SK-N-SH (cell line): ENCODE data around the gene NEK9. TPM values are rescaled to one million over a fixed set of nuclear protein-coding genes. Genes with fewer than 3 reads are reported as not detected.

ENCODE experiments used
- CTCF ChIA-PET: fragments of 300-600, 350-600 bp; formaldehyde crosslinking; extraction: SDS; loops from one replicate; lab custom pipeline; 2021; lab: Yijun Ruan, JAX
- POLR2A ChIA-PET: fragments of 350-600 bp; sonication (Branson Sonifier 250); formaldehyde crosslinking; extraction: SDS; loops from one replicate; lab custom pipeline; 2020; ENCODE audit warnings: antibody characterized with exemption, inconsistent platforms; lab: Yijun Ruan, JAX
- DNase-seq: peaks from one replicate; pipeline ENCODE4 v3.0.0; 2012
- H2AFZ ChIP-seq: fragments of 200-600 bp; sonication (generic); 2 replicates; pipeline ENCODE4 v1.8.1; 2016; ENCODE audit warnings: antibody characterized with exemption, mild to moderate bottlenecking, low read depth
- H3F3A ChIP-seq: fragments of 200-600 bp; sonication (generic); replicated peaks from 2 replicates; pipeline ENCODE3; 2016; ENCODE audit warnings: antibody characterized with exemption, mild to moderate bottlenecking; ENCODE audit not compliant: insufficient read depth
- H3K27ac ChIP-seq, 2 experiments: fragments of 200-500 bp in 1 of 2; fragments of 200-600 bp in 1 of 2; sonication (Bioruptor generic) in 1 of 2; sonication (generic), shearing (Covaris generic) in 1 of 2; 2 replicates each; pipeline versions ENCODE4 v1.5.1 to v1.6.1; 2014 to 2016; ENCODE audit warnings: low read depth in 2 of 2, inconsistent platforms in 1 of 2, low read length in 1 of 2, mild to moderate bottlenecking in 1 of 2, mixed read lengths in 1 of 2
- H3K27me3 ChIP-seq: fragments of 200-600 bp; sonication (generic), shearing (Covaris generic); 2 replicates; pipeline ENCODE4 v1.6.1; 2016; ENCODE audit warnings: mixed run types; ENCODE audit not compliant: insufficient read depth
- H3K36me3 ChIP-seq, 2 experiments: fragments of 200-500 bp in 1 of 2; fragments of 200-600 bp in 1 of 2; sonication (Bioruptor generic) in 1 of 2; sonication (generic) in 1 of 2; replicated peaks in 1 of 2; 2 replicates each; pipeline versions ENCODE3 to v1.5.1; 2014 to 2016; ENCODE audit warnings: low read length in 1 of 2, mild to moderate bottlenecking in 1 of 2; ENCODE audit not compliant: insufficient read depth in 2 of 2, control insufficient read depth in 1 of 2
- H3K4me1 ChIP-seq, 2 experiments: fragments of 200-500 bp in 1 of 2; fragments of 200-600 bp in 1 of 2; sonication (Bioruptor generic) in 1 of 2; sonication (generic), shearing (Covaris generic) in 1 of 2; 2 replicates each; pipeline versions ENCODE4 v1.5.1 to v1.6.1; 2014 to 2016; ENCODE audit warnings: low read depth in 1 of 2, low read length in 1 of 2, mixed run types in 1 of 2; ENCODE audit not compliant: insufficient read depth in 2 of 2, control insufficient read depth in 1 of 2
- H3K4me2 ChIP-seq: fragments of 200-600 bp; sonication (generic), shearing (Covaris generic); 2 replicates; pipeline ENCODE4 v1.6.1; 2017; ENCODE audit warnings: mixed run types
- H3K4me3 ChIP-seq, 2 experiments: fragments of 200-500 bp in 1 of 2; fragments of 200-600 bp in 1 of 2; sonication (Bioruptor generic) in 1 of 2; sonication (generic), shearing (Covaris generic) in 1 of 2; 2 replicates each; pipeline versions ENCODE4 v1.5.1 to v1.8.1; 2014 to 2016; ENCODE audit warnings: low read depth in 2 of 2, inconsistent platforms in 1 of 2, low read length in 1 of 2, mild to moderate bottlenecking in 1 of 2, mixed read lengths in 1 of 2, moderate library complexity in 1 of 2
- H3K79me2 ChIP-seq: fragments of 200-600 bp; sonication (generic); 2 replicates; pipeline ENCODE4 v1.8.1; 2017; ENCODE audit warnings: mild to moderate bottlenecking; ENCODE audit not compliant: insufficient read depth
- H3K9ac ChIP-seq: fragments of 200-600 bp; sonication (generic); 2 replicates; pipeline ENCODE4 v1.6.1; 2017; ENCODE audit warnings: mixed run types
- H3K9me2 ChIP-seq: fragments of 200-600 bp; sonication (generic); 2 replicates; pipeline ENCODE4 v1.6.1; 2017; ENCODE audit warnings: mixed run types
- H3K9me3 ChIP-seq: fragments of 200-600 bp; sonication (generic); 2 replicates; pipeline ENCODE4 v1.6.1; 2017; ENCODE audit warnings: mixed run types, mild to moderate bottlenecking, moderate library complexity
- H4K20me1 ChIP-seq: fragments of 200-600 bp; sonication (generic); 2 replicates; pipeline ENCODE4 v1.6.1; 2017; ENCODE audit warnings: mild to moderate bottlenecking, mixed run types; ENCODE audit not compliant: insufficient read depth
- CTCF ChIP-seq: fragments of 200-600 bp; sonication (generic); IDR thresholded peaks from 2 replicates; pipeline ENCODE4 v1.6.1; 2017; ENCODE audit warnings: antibody characterized with exemption, mild to moderate bottlenecking, moderate library complexity
- ELF1 ChIP-seq: IDR thresholded peaks from 2 replicates; pipeline ENCODE4 v1.4.0; 2012
- EP300 ChIP-seq, 2 experiments: IDR thresholded peaks; 2 replicates each; pipeline versions ENCODE4 v1.4.0 to v1.6.1; 2012; ENCODE audit warnings: borderline replicate concordance in 1 of 2, low read depth in 1 of 2, low read length in 1 of 2
- FOSL2 ChIP-seq: IDR thresholded peaks from 2 replicates; pipeline ENCODE4 v1.4.0; 2012; ENCODE audit warnings: low read depth, mild to moderate bottlenecking, moderate library complexity, borderline replicate concordance
- FOXM1 ChIP-seq: IDR thresholded peaks from 2 replicates; pipeline ENCODE4 v1.4.0; 2012; ENCODE audit warnings: low read depth, mild to moderate bottlenecking
- GABPA ChIP-seq: IDR thresholded peaks from 2 replicates; pipeline ENCODE4 v1.4.0; 2012; ENCODE audit warnings: low read depth, mild to moderate bottlenecking
- GATA2 ChIP-seq: sonication (generic); formaldehyde crosslinking; IDR thresholded peaks from 2 replicates; pipeline ENCODE4 v1.5.0; 2020; ENCODE audit warnings: mild to moderate bottlenecking, missing genetic modification reagents
- JUND ChIP-seq: IDR thresholded peaks from 2 replicates; pipeline ENCODE4 v1.4.0; 2012
- MAX ChIP-seq: IDR thresholded peaks from 2 replicates; pipeline ENCODE4 v1.4.0; 2012; ENCODE audit warnings: low read depth
- MEF2A ChIP-seq: IDR thresholded peaks from 2 replicates; pipeline ENCODE4 v1.4.0; 2012; ENCODE audit warnings: low read depth, borderline replicate concordance
- MXI1 ChIP-seq: IDR thresholded peaks from 2 replicates; pipeline ENCODE4 v1.6.1; 2012; ENCODE audit warnings: mild to moderate bottlenecking, low read depth, low read length, improper control_type of control experiment
- NFIC ChIP-seq: IDR thresholded peaks from 2 replicates; pipeline ENCODE4 v1.4.0; 2012; ENCODE audit warnings: borderline replicate concordance
- NRF1 ChIP-seq: IDR thresholded peaks from 2 replicates; pipeline ENCODE4 v1.6.1; 2012; ENCODE audit warnings: low read depth, mild to moderate bottlenecking, low read length
- RAD21 ChIP-seq: IDR thresholded peaks from 2 replicates; pipeline ENCODE4 v1.6.1; 2012; ENCODE audit warnings: mild to moderate bottlenecking, low read length
- REST ChIP-seq: IDR thresholded peaks from 2 replicates; pipeline ENCODE4 v1.6.1; 2012; ENCODE audit warnings: mild to moderate bottlenecking, low read depth, low read length, moderate library complexity
- RFX5 ChIP-seq: IDR thresholded peaks from 2 replicates; pipeline ENCODE4 v1.6.1; 2012; ENCODE audit warnings: mild to moderate bottlenecking, improper control_type of control experiment, low read length
- RXRA ChIP-seq: IDR thresholded peaks from 2 replicates; pipeline ENCODE4 v1.4.0; 2012; ENCODE audit warnings: low read depth, mild to moderate bottlenecking, borderline replicate concordance
- SIN3A ChIP-seq: IDR thresholded peaks from 2 replicates; pipeline ENCODE4 v1.6.1; 2012; ENCODE audit warnings: low read depth, mild to moderate bottlenecking, low read length, moderate library complexity, borderline replicate concordance
- TCF12 ChIP-seq: IDR thresholded peaks from 2 replicates; pipeline ENCODE4 v1.4.0; 2012
- USF1 ChIP-seq: IDR thresholded peaks from 2 replicates; pipeline ENCODE4 v1.4.0; 2012; ENCODE audit warnings: low read depth, borderline replicate concordance
- USF2 ChIP-seq: fragments of 150-350 bp; IDR thresholded peaks from 2 replicates; pipeline ENCODE4 v1.6.1; 2017; ENCODE audit warnings: antibody characterized with exemption, low read length, low read depth, borderline replicate concordance
- YY1 ChIP-seq: IDR thresholded peaks from 2 replicates; pipeline ENCODE4 v1.4.0; 2012; ENCODE audit warnings: low read depth, mild to moderate bottlenecking
- WGBS: methylation state at CpG from one replicate; pipeline ENCODE4 v1.1.6; 2017; ENCODE audit warnings: low lambda C conversion rate; 5-methylcytosine and 5-hydroxymethylcytosine counted together
- polyA plus RNA-seq, 3 experiments: library from polyadenylated mRNA; depleted of rRNA; stranded (reverse); fragments of >200 nt; gene quantifications; 2 replicates each; pipeline ENCODE4 v1.2.3, GENCODE V29; 2012

The NEK9 gene
- polyA plus RNA-seq, 1 of the 3 experiments (the other 2 are of a cell fraction), result 48.1 TPM

GRCh38 chr14:75123991-75124390 lies 2.9 kb downstream of the NEK9 start (continued):
- no peak for TF ChIP-seq USF1
- TF ChIP-seq NFIC, result no peak
- no peak for TF ChIP-seq NRF1
- TF ChIP-seq MEF2A, result no peak
- peak; percentile 48; the same call in 1 of the 2 replicates for TF ChIP-seq MAX
- 0 out of 2 replicates have a peak, but pooled peaks have one; percentile 16 for TF ChIP-seq ELF1

GRCh38 chr14:75121552-75121951 lies 5.3 kb downstream of the NEK9 start:
- 95% methylated on average over 7 of the region's 7 CpGs for WGBS

More at GRCh38 chr14:75121552-75121951, 5.3 kb downstream of the NEK9 start:
- Histone ChIP-seq H2AFZ (no peak overlapping the region), H3K4me3 (no peak overlapping the region), H4K20me1 (no peaks in the 10 kb centered on the region), H3K27ac (no peak overlapping the region), H3K4me2 (no peak overlapping the region), H3K9me3 (no peaks in the 10 kb centered on the region), H3K36me3 (peaks cover 30 to 46% of the 10 kb centered on the region in 2 experiments)
- CTCF ChIA-PET, result interaction anchor here (1.1 to 11.6 kb wide), 3 partner anchors 33 to 179 kb away, joined by 3 to 237 read pairs (median 12); no protein-coding TSS in a partner anchor
- POLR2A ChIA-PET, result interaction anchor here (0.7 kb wide), 1 partner anchor 173 kb away, joined by 5 read pairs; no protein-coding TSS in a partner anchor
- no peak for TF ChIP-seq CTCF
- TF ChIP-seq USF1, result no peak
- TF ChIP-seq JUND, result no peak
- TF ChIP-seq MEF2A, result no peak
- TF ChIP-seq GATA2 (CRISPR knock-in tag), result no peak
- TF ChIP-seq REST, result no peak
- TF ChIP-seq YY1, result no peak
- no peak for TF ChIP-seq RAD21
- no peak for TF ChIP-seq FOXM1
- TF ChIP-seq MXI1, result no peak
- TF ChIP-seq TCF12, result no peak
- TF ChIP-seq FOSL2, result no peak
- TF ChIP-seq RFX5, result no peak
- TF ChIP-seq GABPA, result no peak
- TF ChIP-seq RXRA, result no peak
- no peak for TF ChIP-seq USF2
- no peak for TF ChIP-seq NRF1
- no peak for TF ChIP-seq EP300 (IDR thresholded peaks at IDR 0.05; ENCODE audit: borderline replicate concordance in 1 of 2, low read depth in 1 of 2, low read length in 1 of 2)
- no peak for TF ChIP-seq SIN3A
- TF ChIP-seq, all 33 proteins: peak for 0
- H3K9me2 ChIP-seq, result no peaks in the 10 kb centered on the region
- peaks cover 19% of the 10 kb centered on the region for H3K79me2 ChIP-seq
- no peaks in the 10 kb centered on the region for H3K27me3 ChIP-seq
- no peak for DNase-seq
- peaks cover 3 to 10% of the 10 kb centered on the region in 2 experiments; a peak in 3 of 4 replicates for H3K4me1 ChIP-seq
- no peak overlapping the region for H3K9ac ChIP-seq
- H3F3A ChIP-seq, result peaks cover 23% of the 10 kb centered on the region
